ENCODE results near the gene ATP10B.
"Not testable (repeated sequence)": the region's sequence is repeated elsewhere in the genome, so short reads cannot be mapped to it uniquely, and the experiment has no call there.

Gene ATP10B

GRCh38 chr5:160852049-160852448 is at the start of gene ATP10B:
Gene ATP10B (minus strand): TSS chr5:160852211. CDS start chr5:160688074, 164,137 bp downstream.
- FAIRE-seq (no peak), DNase-seq (ENCODE audit: insufficient read length, low spot score) (no peak)

GRCh38 chr5:160901656-160902055 is 49.6 kb upstream of the ATP10B start:
- DNase-seq (ENCODE audit: insufficient read length, low spot score), result no peak
- no peak for FAIRE-seq

- no peak for FAIRE-seq
- no peak for DNase-seq (ENCODE audit: insufficient read length, low spot score)
Observed at GRCh38 chr5:160899735-160900134, 47.7 kb upstream of the ATP10B start.

- not testable (repeated sequence) for FAIRE-seq; DNase-seq (ENCODE audit: insufficient read length, low spot score)
Observed at GRCh38 chr5:160893180-160893964, 41.4 kb upstream of the ATP10B start.

GRCh38 chr5:160887780-160888179 is 35.8 kb upstream of the ATP10B start:
- no peak for DNase-seq (ENCODE audit: insufficient read length, low spot score)
- no peak for FAIRE-seq

GRCh38 chr5:160873560-160874200 is 21.7 kb upstream of the ATP10B start:
- not testable (repeated sequence) for DNase-seq (ENCODE audit: insufficient read length, low spot score); FAIRE-seq

- no peak for FAIRE-seq
- DNase-seq (ENCODE audit: insufficient read length, low spot score), result no peak
Observed at GRCh38 chr5:160869989-160870521, 18.0 kb upstream of the ATP10B start.

- FAIRE-seq, result no peak
- no peak for DNase-seq (ENCODE audit: insufficient read length, low spot score)
Observed at GRCh38 chr5:160867976-160868375, 16.0 kb upstream of the ATP10B start.

GRCh38 chr5:160851451-160851850 is 560 bp downstream of the ATP10B start:
- no peak for FAIRE-seq
- DNase-seq (ENCODE audit: insufficient read length, low spot score), result no peak

GRCh38 chr5:160850421-160850820 is 1.6 kb downstream of the ATP10B start:
- DNase-seq (ENCODE audit: insufficient read length, low spot score) (no peak), FAIRE-seq (no peak)

GRCh38 chr5:160847526-160848085 is 4.4 kb downstream of the ATP10B start:
- DNase-seq (ENCODE audit: insufficient read length, low spot score), result no peak
- FAIRE-seq, result no peak

GRCh38 chr5:160846642-160847041 is 5.4 kb downstream of the ATP10B start:
- no peak for FAIRE-seq
- no peak for DNase-seq (ENCODE audit: insufficient read length, low spot score)

- FAIRE-seq (peak; percentile 37), DNase-seq (ENCODE audit: insufficient read length, low spot score) (no peak)
Observed at GRCh38 chr5:160844177-160844576, 7.8 kb downstream of the ATP10B start.

GRCh38 chr5:160843240-160843639 is 8.8 kb downstream of the ATP10B start:
- FAIRE-seq, result peak; percentile 92

GRCh38 chr5:160837749-160838593 is 14.0 kb downstream of the ATP10B start:
- DNase-seq (ENCODE audit: insufficient read length, low spot score), result no peak
- FAIRE-seq, result peak; percentile 69

More at GRCh38 chr5:160843240-160843639, 8.8 kb downstream of the ATP10B start:
- peak; percentile 16 for DNase-seq (ENCODE audit: insufficient read length, low spot score)

GRCh38 chr5:160837211-160837610 is 14.8 kb downstream of the ATP10B start:
- no peak for DNase-seq (ENCODE audit: insufficient read length, low spot score)
- FAIRE-seq, result no peak

GRCh38 chr5:160835818-160836528 is 16.0 kb downstream of the ATP10B start:
- peak; percentile 92 for FAIRE-seq

GRCh38 chr5:160835376-160835775 is 16.6 kb downstream of the ATP10B start:
- no peak for DNase-seq (ENCODE audit: insufficient read length, low spot score)
- FAIRE-seq, result peak; percentile 31

More at GRCh38 chr5:160835818-160836528, 16.0 kb downstream of the ATP10B start:
- no peak for DNase-seq (ENCODE audit: insufficient read length, low spot score)

GRCh38 chr5:160833806-160834205 is 18.2 kb downstream of the ATP10B start:
- no peak for FAIRE-seq
- no peak for DNase-seq (ENCODE audit: insufficient read length, low spot score)

- DNase-seq (ENCODE audit: insufficient read length, low spot score), result no peak
- FAIRE-seq, result no peak
Observed at GRCh38 chr5:160831801-160832200, 20.2 kb downstream of the ATP10B start.

Measured in GM19239 (cell line).